MCF 10A (cell line): ENCODE data around the gene CYP2S1. TPM values are rescaled to one million over a fixed set of nuclear protein-coding genes. Genes with fewer than 3 reads are reported as not detected.

ENCODE experiments used
- BruUV-seq: library from RNA; stranded (reverse); fragments of 400-500 nt; replicated peaks from 2 replicates; lab custom pipeline; 2021; lab: Mats Ljungman, UMichigan
- CTCF ChIA-PET: fragments of 300-600 bp; sonication (Branson Sonifier 250); formaldehyde crosslinking; extraction: SDS; loops from one replicate; lab custom pipeline; 2021; ENCODE audit warnings: antibody characterized with exemption, inconsistent platforms; lab: Yijun Ruan, JAX
- POLR2A ChIA-PET: fragments of 300-600, 350-650 bp; sonication (Branson Sonifier 250); formaldehyde crosslinking; extraction: SDS; loops from one replicate; lab custom pipeline; 2020; ENCODE audit warnings: antibody characterized with exemption, inconsistent platforms; lab: Yijun Ruan, JAX
- DNase-seq: peaks from one replicate; pipeline ENCODE4 v3.0.0-alpha.2; 2018; ENCODE audit not compliant: unreplicated experiment
- H3K27ac Mint-ChIP-seq: one replicate; pipeline ENCODE4 v1.8.0; 2022; ENCODE audit warnings: mild to moderate bottlenecking, low read depth, mixed read lengths; ENCODE audit not compliant: unreplicated experiment
- H3K27me3 Mint-ChIP-seq: one replicate; pipeline ENCODE4 v1.8.0; 2022; ENCODE audit warnings: mixed read lengths; ENCODE audit not compliant: insufficient read depth, unreplicated experiment
- H3K36me3 Mint-ChIP-seq: one replicate; pipeline ENCODE4 v1.8.0; 2022; ENCODE audit warnings: mild to moderate bottlenecking, moderate library complexity, mixed read lengths; ENCODE audit not compliant: insufficient read depth, unreplicated experiment
- H3K4me1 Mint-ChIP-seq: one replicate; pipeline ENCODE4 v1.8.0; 2022; ENCODE audit warnings: mixed read lengths; ENCODE audit not compliant: insufficient read depth, unreplicated experiment
- H3K4me3 Mint-ChIP-seq: one replicate; pipeline ENCODE4 v1.8.0; 2022; ENCODE audit warnings: mild to moderate bottlenecking, moderate library complexity, mixed read lengths; ENCODE audit not compliant: unreplicated experiment
- H3K9me3 Mint-ChIP-seq: one replicate; pipeline ENCODE4 v1.8.0; 2022; ENCODE audit warnings: mixed read lengths; ENCODE audit not compliant: unreplicated experiment
- CTCF ChIP-seq: fragments of 200-600 bp; IDR thresholded peaks from one replicate; pipeline ENCODE4 v1.8.0; 2022; ENCODE audit warnings: antibody characterized with exemption, mild to moderate bottlenecking; ENCODE audit not compliant: unreplicated experiment
- intact Hi-C: fragments of 100-400 bp; cut with micrococcal nuclease; formaldehyde crosslinking; loops from 2 replicates; pipeline ENCODE4 v1.14.1; 2022
- total RNA-seq: library from RNA; stranded (reverse); gene quantifications from 2 replicates; pipeline ENCODE4 v1.2.3, GENCODE V29; 2022

CYP2S1 gene
- total RNA-seq, 1 experiment from 2014 or later: not detected

- ChIA-PET CTCF (interaction anchor here (1.8 kb wide), 1 partner anchor 10 kb away, joined by 8 read pairs; no protein-coding TSS in a partner anchor), POLR2A (interaction anchor here (2.0 kb wide), 1 partner anchor 16 kb away, joined by 4 read pairs; no protein-coding TSS in a partner anchor)
- H3K9me3 Mint-ChIP-seq: no peaks in the 10 kb centered on the region
- H3K4me1 Mint-ChIP-seq: no peaks in the 10 kb centered on the region
- BruUV-seq: no TSS peak
- no peaks in the 10 kb centered on the region for H3K27me3 Mint-ChIP-seq
- H3K27ac Mint-ChIP-seq: no peak overlapping the region
- intact Hi-C loops: no loop called here
- no peak for TF ChIP-seq CTCF
- DNase-seq: no peak
- H3K36me3 Mint-ChIP-seq: no peaks in the 10 kb centered on the region
- no peak overlapping the region for H3K4me3 Mint-ChIP-seq
These were observed 39.0 kb upstream of the CYP2S1 start for GRCh38 chr19:41154060-41154459.

- BruUV-seq: no TSS peak
- Mint-ChIP-seq H3K27ac (no peak overlapping the region), H3K4me3 (no peak overlapping the region), H3K9me3 (no peaks in the 10 kb centered on the region), H3K36me3 (no peaks in the 10 kb centered on the region), H3K4me1 (no peaks in the 10 kb centered on the region), H3K27me3 (no peaks in the 10 kb centered on the region)
- ChIA-PET POLR2A (interaction anchor here (2.0 kb wide), 1 partner anchor 14 kb away, joined by 4 read pairs; no protein-coding TSS in a partner anchor), CTCF (interaction anchor here (1.0 to 1.4 kb wide), 3 partner anchors 12 to 30 kb away, joined by 3 read pairs; no protein-coding TSS in a partner anchor)
- DNase-seq: no peak
- TF ChIP-seq CTCF: no peak
- intact Hi-C loops: no loop called here
These were observed 36.8 kb upstream of the CYP2S1 start for GRCh38 chr19:41156207-41156606.

GRCh38 chr19:41159881-41160280 is 33.1 kb upstream of the CYP2S1 start:
- ChIA-PET CTCF (no interaction called here), POLR2A (interaction anchor here (0.6 kb wide), 1 partner anchor 66 kb away, joined by 3 read pairs; no protein-coding TSS in a partner anchor)
- intact Hi-C loops: no loop called here
- TF ChIP-seq CTCF: no peak
- H3K27me3 Mint-ChIP-seq: no peaks in the 10 kb centered on the region
- H3K36me3 Mint-ChIP-seq: no peaks in the 10 kb centered on the region
- H3K27ac Mint-ChIP-seq: no peak overlapping the region
- no peak overlapping the region for H3K4me3 Mint-ChIP-seq
- no TSS peak for BruUV-seq
- no peaks in the 10 kb centered on the region for H3K9me3 Mint-ChIP-seq
- DNase-seq: no peak
- H3K4me1 Mint-ChIP-seq: no peaks in the 10 kb centered on the region

- H3K27me3 Mint-ChIP-seq: no peaks in the 10 kb centered on the region
- H3K27ac Mint-ChIP-seq: no peak overlapping the region
- H3K36me3 Mint-ChIP-seq: no peaks in the 10 kb centered on the region
- CTCF ChIA-PET: interaction anchor here (0.6 kb wide), 3 partner anchors 850 to 1489 kb away, joined by 3 to 7 read pairs (median 3); no protein-coding TSS in a partner anchor
- H3K4me1 Mint-ChIP-seq: no peaks in the 10 kb centered on the region
- POLR2A ChIA-PET: no interaction called here
- intact Hi-C loops: no loop called here
- no peak overlapping the region for H3K4me3 Mint-ChIP-seq
- no peak for DNase-seq
- TF ChIP-seq CTCF: peak; percentile 21
- BruUV-seq: no TSS peak
- no peaks in the 10 kb centered on the region for H3K9me3 Mint-ChIP-seq
These were observed 31.1 kb upstream of the CYP2S1 start for GRCh38 chr19:41161903-41162302.
